H1 (cell line): ENCODE data around the gene CTH. TPM values are rescaled to one million over a fixed set of nuclear protein-coding genes. Genes with fewer than 3 reads are reported as not detected.
A peak's percentile ranks its signal among the peaks of the same experiment; 100 is the strongest.

Source experiments
- CTCF ChIA-PET: fragments of 300-600 bp; sonication (Branson Sonifier 250); formaldehyde crosslinking; loops from one replicate; lab custom pipeline; 2021; ENCODE audit not compliant: partially characterized antibody; lab: Charles Lee
- POLR2A ChIA-PET: fragments of 300-600 bp; sonication (Branson Sonifier 250); formaldehyde crosslinking; loops from one replicate; lab custom pipeline; 2021; ENCODE audit warnings: inconsistent platforms; ENCODE audit not compliant: partially characterized antibody; lab: Charles Lee
- DNase-seq, 2 experiments: peaks; one replicate each; pipeline versions ENCODE4 v3.0.0 to v3.0.0-alpha.2; 2010 to 2022; ENCODE audit warnings: low spot score in 2 of 2, low read depth in 1 of 2, mixed read lengths in 1 of 2
- FAIRE-seq: peaks from 2 replicates; lab custom pipeline; 2011; peaks lifted over from hg19 to GRCh38; lab: Jason Lieb, UNC
- H2AFZ ChIP-seq: 2 replicates; pipeline ENCODE4 v1.8.1; 2012; ENCODE audit warnings: low read length, inconsistent platforms
- H2AK5ac ChIP-seq: 2 replicates; pipeline ENCODE4 v1.6.1; 2013; ENCODE audit warnings: low read depth, low read length
- H2BK120ac ChIP-seq: replicated peaks from 2 replicates; pipeline ENCODE3; 2013; ENCODE audit warnings: low read depth, low read length, inconsistent platforms
- H2BK12ac ChIP-seq: 2 replicates; pipeline ENCODE4 v1.6.1; 2013; ENCODE audit warnings: low read depth, low read length
- H2BK15ac ChIP-seq: 2 replicates; pipeline ENCODE4 v1.6.1; 2013; ENCODE audit warnings: low read length
- H2BK20ac ChIP-seq: 2 replicates; pipeline ENCODE4 v1.6.1; 2013; ENCODE audit warnings: low read length
- H2BK5ac ChIP-seq: 2 replicates; pipeline ENCODE4 v1.6.1; 2013; ENCODE audit warnings: low read depth, low read length
- H3K14ac ChIP-seq: 2 replicates; pipeline ENCODE4 v1.6.1; 2013; ENCODE audit warnings: inconsistent platforms; ENCODE audit not compliant: insufficient read length
- H3K18ac ChIP-seq: 2 replicates; pipeline ENCODE4 v1.6.1; 2013; ENCODE audit warnings: low read length; ENCODE audit errors: extremely low read depth
- H3K23ac ChIP-seq: 2 replicates; pipeline ENCODE4 v1.6.1; 2013; ENCODE audit warnings: inconsistent platforms; ENCODE audit not compliant: insufficient read length
- H3K23me2 ChIP-seq: 2 replicates; pipeline ENCODE4 v1.6.1; 2013; ENCODE audit warnings: low read depth, low read length
- H3K27ac ChIP-seq: 2 replicates; pipeline ENCODE4 v1.6.1; 2011; ENCODE audit warnings: low read depth, low read length, inconsistent platforms
- H3K27me3 ChIP-seq, 4 experiments: replicated peaks in 1 of 4; 1 replicate in 1 of 4; 2 replicates in 3 of 4; pipeline versions ENCODE4 v1.6.1 to v1.8.1; 2011 to 2013; ENCODE audit warnings: low read length in 3 of 4, mild to moderate bottlenecking in 3 of 4, inconsistent platforms in 2 of 4, mixed read lengths in 2 of 4, moderate library complexity in 1 of 4; ENCODE audit not compliant: control insufficient read depth in 3 of 4, insufficient read depth in 3 of 4; ENCODE audit errors: extremely low read depth in 1 of 4
- H3K36me3 ChIP-seq, 4 experiments: 2 replicates each; pipeline versions ENCODE4 v1.6.1 to v1.8.1; 2011 to 2013; ENCODE audit warnings: mild to moderate bottlenecking in 4 of 4, low read length in 3 of 4, moderate library complexity in 2 of 4, control low read depth in 1 of 4, inconsistent platforms in 1 of 4; ENCODE audit not compliant: insufficient read depth in 4 of 4, control insufficient read depth in 2 of 4
- H3K4ac ChIP-seq: replicated peaks from 2 replicates; pipeline ENCODE3; 2013; ENCODE audit warnings: low read length, low read depth, mixed read lengths, inconsistent platforms; ENCODE audit not compliant: insufficient read length
- H3K4me1 ChIP-seq, 4 experiments: replicated peaks in 1 of 4; 1 replicate in 1 of 4; 2 replicates in 3 of 4; pipeline versions ENCODE4 v1.6.1 to v1.8.1; 2011 to 2013; ENCODE audit warnings: low read length in 3 of 4, inconsistent platforms in 2 of 4, mixed read lengths in 1 of 4; ENCODE audit not compliant: insufficient read depth in 4 of 4, control insufficient read depth in 3 of 4
- H3K4me2 ChIP-seq, 2 experiments: 2 replicates each; pipeline versions ENCODE4 v1.6.1 to v1.8.1; 2011 to 2013; ENCODE audit warnings: low read depth in 2 of 2, low read length in 2 of 2, control low read depth in 1 of 2, inconsistent platforms in 1 of 2, mild to moderate bottlenecking in 1 of 2; ENCODE audit not compliant: insufficient read depth in 1 of 2
- H3K4me3 ChIP-seq, 4 experiments: fragments of 200-600, 300-600 bp in 1 of 4; sonication (generic), shearing (Covaris generic), sonication (Bioruptor Twin) in 1 of 4; 2 replicates each; pipeline versions ENCODE4 v1.5.1 to v1.8.1; 2011 to 2016; ENCODE audit warnings: low read length in 4 of 4, low read depth in 3 of 4, control low read depth in 2 of 4, inconsistent platforms in 2 of 4, mild to moderate bottlenecking in 2 of 4, mixed read lengths in 1 of 4, moderate library complexity in 1 of 4; ENCODE audit not compliant: insufficient read depth in 2 of 4; ENCODE audit errors: extremely low read depth in 1 of 4
- H3K56ac ChIP-seq: replicated peaks from 2 replicates; pipeline ENCODE3; 2013; ENCODE audit warnings: low read depth, mild to moderate bottlenecking, mixed read lengths, low read length, inconsistent platforms; ENCODE audit not compliant: insufficient read length
- H3K79me1 ChIP-seq: 2 replicates; pipeline ENCODE4 v1.6.1; 2013; ENCODE audit warnings: low read depth, low read length, control low read depth
- H3K79me2 ChIP-seq, 2 experiments: 2 replicates each; pipeline versions ENCODE4 v1.6.1 to v1.8.1; 2012 to 2013; ENCODE audit warnings: low read length in 2 of 2, mild to moderate bottlenecking in 2 of 2, inconsistent platforms in 1 of 2; ENCODE audit not compliant: insufficient read depth in 2 of 2, control insufficient read depth in 1 of 2
- H3K9ac ChIP-seq, 4 experiments: replicated peaks in 1 of 4; 1 replicate in 1 of 4; 2 replicates in 3 of 4; pipeline versions ENCODE4 v1.6.1 to v1.8.1; 2011 to 2013; ENCODE audit warnings: low read depth in 3 of 4, low read length in 3 of 4, control low read depth in 2 of 4, mild to moderate bottlenecking in 2 of 4, moderate library complexity in 2 of 4, inconsistent platforms in 1 of 4; ENCODE audit errors: extremely low read depth in 1 of 4
- H3K9me3 ChIP-seq, 2 experiments: 2 replicates each; pipeline versions ENCODE4 v1.6.1 to v1.8.1; 2012 to 2013; ENCODE audit warnings: mild to moderate bottlenecking in 2 of 2, moderate library complexity in 2 of 2, control low read depth in 1 of 2, inconsistent platforms in 1 of 2, low read depth in 1 of 2, low read length in 1 of 2, mixed read lengths in 1 of 2; ENCODE audit not compliant: insufficient read depth in 2 of 2
- H4K20me1 ChIP-seq, 2 experiments: replicated peaks in 1 of 2; 2 replicates each; pipeline versions ENCODE3 to v1.8.1; 2011 to 2013; ENCODE audit warnings: inconsistent platforms in 2 of 2, low read length in 2 of 2, mild to moderate bottlenecking in 1 of 2; ENCODE audit not compliant: insufficient read depth in 2 of 2, control insufficient read depth in 1 of 2
- H4K5ac ChIP-seq: 2 replicates; pipeline ENCODE4 v1.6.1; 2013; ENCODE audit warnings: low read length, low read depth, mixed read lengths, inconsistent platforms; ENCODE audit not compliant: insufficient read length
- H4K8ac ChIP-seq: 2 replicates; pipeline ENCODE4 v1.8.0; 2013; ENCODE audit warnings: mild to moderate bottlenecking, moderate library complexity, low read length, inconsistent platforms; ENCODE audit not compliant: insufficient read depth; ENCODE audit errors: extremely low read depth
- H4K91ac ChIP-seq: replicated peaks from 2 replicates; pipeline ENCODE3; 2013; ENCODE audit warnings: low read length, mixed read lengths, inconsistent platforms; ENCODE audit not compliant: insufficient read length
- CEBPB ChIP-seq: IDR thresholded peaks from 2 replicates; pipeline ENCODE4 v1.6.1; 2012; ENCODE audit warnings: low read depth, low read length
- CHD1 ChIP-seq: IDR thresholded peaks from 2 replicates; pipeline ENCODE4 v1.6.1; 2012; ENCODE audit warnings: low read depth, low read length, improper control_type of control experiment
- CREB1 ChIP-seq: IDR thresholded peaks from 2 replicates; pipeline ENCODE4 v1.6.1; 2012; ENCODE audit warnings: inconsistent platforms
- EP300 ChIP-seq, 2 experiments: IDR thresholded peaks; 1 replicate in 1 of 2; 2 replicates in 1 of 2; pipeline ENCODE4 v1.6.1; 2011 to 2012; ENCODE audit warnings: low read depth in 2 of 2, low read length in 2 of 2, mild to moderate bottlenecking in 2 of 2, borderline replicate concordance in 1 of 2, inconsistent platforms in 1 of 2, moderate library complexity in 1 of 2
- HDAC6 ChIP-seq: IDR thresholded peaks from one replicate; pipeline ENCODE4 v1.7.1; 2012; ENCODE audit warnings: low read depth, mild to moderate bottlenecking, inconsistent platforms, low read length, moderate library complexity
- KDM1A ChIP-seq: fragments of 200-600, 300-600 bp; sonication (generic); IDR thresholded peaks from 2 replicates; pipeline ENCODE4 v1.7.1; 2016; ENCODE audit warnings: mild to moderate bottlenecking, low read length, borderline replicate concordance
- NRF1 ChIP-seq: IDR thresholded peaks from 2 replicates; pipeline ENCODE4 v1.6.1; 2011; ENCODE audit warnings: mild to moderate bottlenecking, low read depth, low read length, improper control_type of control experiment
- POU5F1 ChIP-seq: IDR thresholded peaks from 2 replicates; pipeline ENCODE4 v1.6.1; 2011; ENCODE audit warnings: low read depth, mild to moderate bottlenecking, low read length, moderate library complexity
- RAD21 ChIP-seq, 2 experiments: IDR thresholded peaks in 1 of 2; conservative IDR thresholded peaks in 1 of 2; 2 replicates each; pipeline ENCODE4 v1.6.1; 2011; ENCODE audit warnings: low read depth in 2 of 2, low read length in 2 of 2, improper control_type of control experiment in 1 of 2, inconsistent platforms in 1 of 2, mild to moderate bottlenecking in 1 of 2, moderate library complexity in 1 of 2
- SIX5 ChIP-seq: IDR thresholded peaks from 2 replicates; pipeline ENCODE4 v1.6.1; 2011; ENCODE audit warnings: mild to moderate bottlenecking, low read depth, low read length
- SRF ChIP-seq: IDR thresholded peaks from 2 replicates; pipeline ENCODE4 v1.6.1; 2011; ENCODE audit warnings: mild to moderate bottlenecking, low read depth, low read length, moderate library complexity
- TEAD4 ChIP-seq: IDR thresholded peaks from 2 replicates; pipeline ENCODE4 v1.6.1; 2012; ENCODE audit warnings: low read depth, low read length, inconsistent platforms, mixed read lengths
- USF2 ChIP-seq: IDR thresholded peaks from 2 replicates; pipeline ENCODE4 v1.6.1; 2011; ENCODE audit warnings: low read length, improper control_type of control experiment
- WGBS, 2 experiments: shearing (Covaris generic) in 1 of 2; methylation state at CpG; one replicate each; pipeline versions ENCODE4 v1.1.6 to v1.1.7; 2013 to 2015; ENCODE audit warnings: low lambda C conversion rate in 2 of 2, mixed read lengths in 2 of 2, inconsistent platforms in 1 of 2, low coverage in 1 of 2, missing lambda C conversion rate in 1 of 2; ENCODE audit not compliant: insufficient replicate concordance in 2 of 2, insufficient coverage in 1 of 2, insufficient read length in 1 of 2; ENCODE audit errors: extremely low coverage in 1 of 2, missing lambda C conversion rate in 1 of 2; 5-methylcytosine and 5-hydroxymethylcytosine counted together
- polyA plus RNA-seq, 7 experiments: library from polyadenylated mRNA; depleted of rRNA in 3 of 7; stranded (reverse) in 5 of 7; unstranded in 2 of 7; fragments of >200 nt in 5 of 7; fragments of 200-250 nt in 2 of 7; gene quantifications; 1 replicate in 5 of 7; 2 replicates in 1 of 7; 4 replicates in 1 of 7; pipeline versions ENCODE4 v1.2.1 to v1.2.3, GENCODE V29; 2011 to 2013; ENCODE audit warnings: missing spikeins in 2 of 7, mixed read lengths in 2 of 7
- total RNA-seq: library from RNA; stranded (reverse); fragmentation: NEBNext Ultra II Directional; extraction: Animal tissue kit (Norgen Biotek cat#: 25700); gene quantifications from 2 replicates; pipeline ENCODE4 v1.2.1, GENCODE V29; 2021

CTH gene
- total and polyA plus RNA-seq, 2 of the 8 experiments (the other 6 are each of a cell fraction or from before 2014, with no cell fraction given) = 31.7 to 33.2 TPM

DNA sequence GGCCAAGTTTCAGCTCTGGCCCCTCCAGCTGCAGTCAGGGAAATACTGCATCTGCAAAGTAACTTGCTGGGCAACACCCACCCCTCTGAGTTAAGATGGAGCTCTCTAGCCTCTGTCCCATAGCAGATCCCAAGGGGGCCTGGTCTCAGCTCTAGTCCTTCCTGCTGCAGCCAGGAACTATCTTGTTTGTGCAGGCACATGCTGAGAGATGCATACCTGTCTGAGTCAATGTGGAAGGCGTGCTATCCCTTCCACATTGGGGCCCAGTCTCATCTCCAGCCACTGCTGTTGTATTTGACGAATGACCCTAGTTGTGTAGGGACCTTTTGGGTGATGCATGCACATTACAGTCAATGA is 76.4 kb downstream of the CTH start:
- Histone ChIP-seq H2BK5ac (0 out of 2 replicates have a peak overlapping the region, but pooled peaks have one; percentile 5), H2BK12ac (no peak overlapping the region), H4K5ac (no peak overlapping the region), H3K79me2 (no peaks in the 10 kb centered on the region), H3K23me2 (no peaks in the 10 kb centered on the region), H4K20me1 (no peaks in the 10 kb centered on the region), H3K14ac (no peak overlapping the region), H3K4me1 (no peaks in the 10 kb centered on the region), H4K91ac (no peak overlapping the region), H4K8ac (no peak overlapping the region), H2BK120ac (no peak overlapping the region), H2AFZ (peak overlapping the region; percentile 84), H3K4me2 (no peak overlapping the region), H3K27me3 (no peaks in the 10 kb centered on the region), H3K36me3 (no peaks in the 10 kb centered on the region), H3K18ac (no peak overlapping the region), H3K4ac (no peak overlapping the region), H3K79me1 (no peaks in the 10 kb centered on the region), H3K9ac (no peak overlapping the region), H2BK15ac (no peak overlapping the region; the same call in 1 of the 2 replicates), H3K23ac (no peak overlapping the region), H3K4me3 (no peak overlapping the region), H2AK5ac (no peak overlapping the region), H3K9me3 (no peaks in the 10 kb centered on the region), H3K56ac (no peak overlapping the region), H3K27ac (no peak overlapping the region), H2BK20ac (no peak overlapping the region)
- ChIA-PET CTCF (interaction anchor here (0.6 to 1.7 kb wide), 36 partner anchors 10 to 533 kb away, joined by 3 to 9 read pairs (median 3); no protein-coding TSS in a partner anchor), POLR2A (interaction anchor here (1.0 to 1.6 kb wide), 3 partner anchors 12 to 77 kb away, joined by 3 to 6 read pairs (median 3); partner anchors contain the start of gene CTH)
- FAIRE-seq (no peak), DNase-seq (no peak)
- 82% methylated on average over 2 of the region's 2 CpGs; no CpG with 5 or more reads in 1 of the 2 experiments for WGBS, 2 experiments
- no peak for TF ChIP-seq KDM1A
- no peak for TF ChIP-seq CHD1
- no peak for TF ChIP-seq TEAD4
- TF ChIP-seq USF2 = no peak
- TF ChIP-seq POU5F1 = no peak
- TF ChIP-seq CREB1 = no peak
- no peak for TF ChIP-seq HDAC6
- TF ChIP-seq SIX5 = no peak
- no peak for TF ChIP-seq RAD21 (IDR thresholded peaks at IDR 0.05 in 1 of 2, conservative IDR thresholded peaks at IDR 0.05 in 1 of 2; ENCODE audit: low read depth in 2 of 2, low read length in 2 of 2)
- TF ChIP-seq EP300 (IDR thresholded peaks at IDR 0.05; ENCODE audit: borderline replicate concordance in 1 of 2, low read depth in 2 of 2, low read length in 2 of 2) = no peak
- TF ChIP-seq NRF1 = no peak
- TF ChIP-seq SRF = no peak
- TF ChIP-seq CEBPB = no peak
